Activated CD4-positive, alpha-beta T cell treated with anti-CD3 and anti-CD28 coated beads, Interleukin-2, amount 10 ng/mL, durations not matched to agents 7 days and 5 days (primary cell): Measurements from ENCODE around the gene CUX1. TPM values are rescaled to one million over a fixed set of nuclear protein-coding genes. Genes with fewer than 3 reads are reported as not detected.
"Not testable (repeated sequence)": the region's sequence is repeated elsewhere in the genome, so short reads cannot be mapped to it uniquely, and the experiment has no call there.

Source experiments
- CTCF ChIA-PET: fragments of 350-600 bp; sonication (Branson Sonifier 250); formaldehyde crosslinking; loops from one replicate; lab custom pipeline; 2021; ENCODE audit warnings: antibody characterized with exemption; lab: Charles Lee
- POLR2A ChIA-PET: fragments of 350-600 bp; sonication (Branson Sonifier 250); formaldehyde crosslinking; loops from one replicate; lab custom pipeline; 2021; ENCODE audit warnings: antibody characterized with exemption; lab: Charles Lee
- DNase-seq: peaks from one replicate; pipeline ENCODE4 v3.0.0-alpha.2; 2020
- H3K27ac Mint-ChIP-seq: one replicate; pipeline ENCODE4 v1.8.0; 2021; ENCODE audit warnings: mild to moderate bottlenecking, moderate library complexity, mixed read lengths
- H3K27me3 Mint-ChIP-seq: one replicate; pipeline ENCODE4 v1.8.0; 2021; ENCODE audit warnings: mixed read lengths
- H3K36me3 Mint-ChIP-seq: one replicate; pipeline ENCODE4 v1.8.0; 2021; ENCODE audit warnings: low read depth, mixed read lengths
- H3K4me1 Mint-ChIP-seq: one replicate; pipeline ENCODE4 v1.8.0; 2021; ENCODE audit warnings: mixed read lengths
- H3K4me3 Mint-ChIP-seq: one replicate; pipeline ENCODE4 v1.8.0; 2021; ENCODE audit warnings: mild to moderate bottlenecking, moderate library complexity, mixed read lengths
- H3K9me3 Mint-ChIP-seq: one replicate; pipeline ENCODE4 v1.8.0; 2021; ENCODE audit warnings: mixed read lengths
- total RNA-seq, 2 experiments: library from RNA; stranded (reverse); gene quantifications; one replicate each; pipeline ENCODE4 v1.2.3, GENCODE V29; 2021

Gene CUX1
- total RNA-seq, 2 experiments from 2014 or later, result 27.8 to 34.7 TPM

- H3K4me3 Mint-ChIP-seq, result no peak overlapping the region
- H3K36me3 Mint-ChIP-seq, result no peaks in the 10 kb centered on the region
- H3K9me3 Mint-ChIP-seq, result no peaks in the 10 kb centered on the region
- CTCF ChIA-PET, result interaction anchor here (1.1 to 1.6 kb wide), 2 partner anchors 16 to 142 kb away, joined by 3 to 4 read pairs; no protein-coding TSS in a partner anchor
- no peaks in the 10 kb centered on the region for H3K27me3 Mint-ChIP-seq
- H3K27ac Mint-ChIP-seq, result no peak overlapping the region
- DNase-seq, result no peak
- peaks cover 2% of the 10 kb centered on the region for H3K4me1 Mint-ChIP-seq
- POLR2A ChIA-PET, result no interaction called here
Measured at GRCh38 chr7:101864039-101864438, 46.6 kb downstream of the CUX1 start.

- Mint-ChIP-seq H3K9me3 (no peaks in the 10 kb centered on the region), H3K36me3 (no peaks in the 10 kb centered on the region), H3K27me3 (no peaks in the 10 kb centered on the region), H3K4me3 (no peak overlapping the region), H3K27ac (no peak overlapping the region), H3K4me1 (no peaks in the 10 kb centered on the region)
- ChIA-PET POLR2A (no interaction called here), CTCF (interaction anchor here (1.1 kb wide), 1 partner anchor 143 kb away, joined by 3 read pairs; no protein-coding TSS in a partner anchor)
- DNase-seq, result no peak
Measured at GRCh38 chr7:101865031-101865430, 47.6 kb downstream of the CUX1 start.

GRCh38 chr7:101865455-101865854 is 48.0 kb downstream of the CUX1 start:
- no peak for DNase-seq
- H3K4me3 Mint-ChIP-seq, result no peak overlapping the region
- no peak overlapping the region for H3K27ac Mint-ChIP-seq
- H3K4me1 Mint-ChIP-seq, result no peaks in the 10 kb centered on the region
- ChIA-PET POLR2A (no interaction called here), CTCF (no interaction called here)
- H3K36me3 Mint-ChIP-seq, result no peaks in the 10 kb centered on the region
- no peaks in the 10 kb centered on the region for H3K27me3 Mint-ChIP-seq
- no peaks in the 10 kb centered on the region for H3K9me3 Mint-ChIP-seq

GRCh38 chr7:101866328-101866727 is 48.9 kb downstream of the CUX1 start:
- H3K27me3 Mint-ChIP-seq, result no peaks in the 10 kb centered on the region
- H3K4me1 Mint-ChIP-seq, result no peaks in the 10 kb centered on the region
- no peak for DNase-seq
- H3K9me3 Mint-ChIP-seq, result no peaks in the 10 kb centered on the region
- ChIA-PET POLR2A (no interaction called here), CTCF (no interaction called here)
- H3K36me3 Mint-ChIP-seq, result no peaks in the 10 kb centered on the region
- H3K4me3 Mint-ChIP-seq, result no peak overlapping the region
- H3K27ac Mint-ChIP-seq, result no peak overlapping the region

GRCh38 chr7:101867265-101867664 is 49.8 kb downstream of the CUX1 start:
- ChIA-PET POLR2A (no interaction called here), CTCF (interaction anchor here (0.6 kb wide), 1 partner anchor 251 kb away, joined by 4 read pairs; no protein-coding TSS in a partner anchor)
- Mint-ChIP-seq H3K36me3 (no peaks in the 10 kb centered on the region), H3K9me3 (no peaks in the 10 kb centered on the region), H3K27me3 (no peaks in the 10 kb centered on the region), H3K4me3 (no peak overlapping the region), H3K27ac (no peak overlapping the region), H3K4me1 (no peaks in the 10 kb centered on the region)
- DNase-seq, result no peak

- CTCF ChIA-PET, result interaction anchor here (0.6 kb wide), 1 partner anchor 252 kb away, joined by 4 read pairs; no protein-coding TSS in a partner anchor
Measured at GRCh38 chr7:101867681-101868080, 50.3 kb downstream of the CUX1 start.

GRCh38 chr7:101868191-101868950 is 50.9 kb downstream of the CUX1 start:
- H3K9me3 Mint-ChIP-seq, result no peaks in the 10 kb centered on the region
- POLR2A ChIA-PET, result no interaction called here
- H3K27ac Mint-ChIP-seq, result no peak overlapping the region

More at GRCh38 chr7:101867681-101868080, 50.3 kb downstream of the CUX1 start:
- H3K9me3 Mint-ChIP-seq, H3K4me3 Mint-ChIP-seq, H3K36me3 Mint-ChIP-seq, H3K4me1 Mint-ChIP-seq, DNase-seq, POLR2A ChIA-PET, H3K27ac Mint-ChIP-seq, H3K27me3 Mint-ChIP-seq: not testable (repeated sequence)

GRCh38 chr7:101869026-101869900 is 51.8 kb downstream of the CUX1 start:
- no peaks in the 10 kb centered on the region for H3K27me3 Mint-ChIP-seq
- H3K4me3 Mint-ChIP-seq, result no peak overlapping the region
- H3K27ac Mint-ChIP-seq, result no peak overlapping the region
- H3K4me1 Mint-ChIP-seq, result no peaks in the 10 kb centered on the region
- no peak for DNase-seq
- no peaks in the 10 kb centered on the region for H3K9me3 Mint-ChIP-seq
- CTCF ChIA-PET, result interaction anchor here (0.6 to 1.1 kb wide), 2 partner anchors 10 to 1062 kb away, joined by 3 to 4 read pairs; no protein-coding TSS in a partner anchor
- POLR2A ChIA-PET, result no interaction called here
- no peaks in the 10 kb centered on the region for H3K36me3 Mint-ChIP-seq

More at GRCh38 chr7:101868191-101868950, 50.9 kb downstream of the CUX1 start:
- Mint-ChIP-seq H3K36me3 (no peaks in the 10 kb centered on the region), H3K4me1 (no peaks in the 10 kb centered on the region), H3K4me3 (no peak overlapping the region), H3K27me3 (no peaks in the 10 kb centered on the region)
- CTCF ChIA-PET, result interaction anchor here (0.6 kb wide), 1 partner anchor 253 kb away, joined by 4 read pairs; no protein-coding TSS in a partner anchor
- DNase-seq, result no peak

- no peak overlapping the region for H3K4me3 Mint-ChIP-seq
- H3K27ac Mint-ChIP-seq, result no peak overlapping the region
- H3K27me3 Mint-ChIP-seq, result no peaks in the 10 kb centered on the region
- no peaks in the 10 kb centered on the region for H3K4me1 Mint-ChIP-seq
- DNase-seq, result no peak
- CTCF ChIA-PET, result interaction anchor here (0.6 to 1.1 kb wide), 2 partner anchors 9 to 1063 kb away, joined by 3 to 4 read pairs; no protein-coding TSS in a partner anchor
- POLR2A ChIA-PET, result no interaction called here
- no peaks in the 10 kb centered on the region for H3K9me3 Mint-ChIP-seq
- no peaks in the 10 kb centered on the region for H3K36me3 Mint-ChIP-seq
Measured at GRCh38 chr7:101869901-101870290, 52.5 kb downstream of the CUX1 start.

- Mint-ChIP-seq H3K4me1 (no peaks in the 10 kb centered on the region), H3K36me3 (no peaks in the 10 kb centered on the region), H3K27me3 (no peaks in the 10 kb centered on the region), H3K9me3 (no peaks in the 10 kb centered on the region), H3K27ac (no peak overlapping the region), H3K4me3 (no peak overlapping the region)
- ChIA-PET CTCF (interaction anchor here (1.1 kb wide), 1 partner anchor 9 kb away, joined by 4 read pairs; no protein-coding TSS in a partner anchor), POLR2A (no interaction called here)
- DNase-seq, result no peak
Measured at GRCh38 chr7:101870361-101871062, 53.1 kb downstream of the CUX1 start.

GRCh38 chr7:101871351-101871750 is 53.9 kb downstream of the CUX1 start:
- Mint-ChIP-seq H3K27me3 (no peaks in the 10 kb centered on the region), H3K4me3 (no peak overlapping the region), H3K4me1 (no peaks in the 10 kb centered on the region), H3K27ac (no peak overlapping the region), H3K36me3 (no peaks in the 10 kb centered on the region), H3K9me3 (no peaks in the 10 kb centered on the region)
- CTCF ChIA-PET, result no interaction called here
- no peak for DNase-seq
- POLR2A ChIA-PET, result no interaction called here

GRCh38 chr7:101874028-101874427 is 56.6 kb downstream of the CUX1 start:
- no peaks in the 10 kb centered on the region for H3K36me3 Mint-ChIP-seq
- POLR2A ChIA-PET, result no interaction called here
- no peak overlapping the region for H3K27ac Mint-ChIP-seq
- H3K4me3 Mint-ChIP-seq, result no peak overlapping the region
- no peaks in the 10 kb centered on the region for H3K27me3 Mint-ChIP-seq
- no peak for DNase-seq
- H3K9me3 Mint-ChIP-seq, result no peaks in the 10 kb centered on the region
- CTCF ChIA-PET, result interaction anchor here (1.1 kb wide), 1 partner anchor 9 kb away, joined by 3 read pairs; no protein-coding TSS in a partner anchor
- no peaks in the 10 kb centered on the region for H3K4me1 Mint-ChIP-seq
